Measurements from ENCODE around the gene CDHR1. TPM values are rescaled to one million over a fixed set of nuclear protein-coding genes. Genes with fewer than 3 reads are reported as not detected.

CDHR1 gene
- polyA plus RNA-seq, 1 of the 3 experiments (the other 2 are of a cell fraction): 0.02 TPM

GRCh38 chr10:84156768-84157167 is 37.6 kb upstream of the CDHR1 start:
- H3K9me3 ChIP-seq: no peaks in the 10 kb centered on the region
- ChIA-PET POLR2A (no interaction called here), CTCF (interaction anchor here (0.9 to 4.2 kb wide), 3 partner anchors 9 to 393 kb away, joined by 3 to 27 read pairs (median 3); no protein-coding TSS in a partner anchor)
- H3K9me2 ChIP-seq: no peaks in the 10 kb centered on the region
- H3K27ac ChIP-seq (ENCODE audit: low read depth in 2 of 2, low read length in 1 of 2): no peak overlapping the region; a peak in 1 of 4 replicates
- no peak overlapping the region for H3K4me2 ChIP-seq
- H3F3A ChIP-seq (replicated peaks; ENCODE audit: insufficient read depth): no peaks in the 10 kb centered on the region
- H3K79me2 ChIP-seq (ENCODE audit: insufficient read depth): no peaks in the 10 kb centered on the region
- H3K4me3 ChIP-seq (ENCODE audit: low read depth in 2 of 2, low read length in 1 of 2): no peak overlapping the region
- H3K36me3 ChIP-seq (replicated peaks in 1 of 2; ENCODE audit: control insufficient read depth in 1 of 2, insufficient read depth in 2 of 2, low read length in 1 of 2): peaks cover 24 to 38% of the 10 kb centered on the region in 2 experiments
- no peak overlapping the region for H2AFZ ChIP-seq (ENCODE audit: low read depth)
- no peaks in the 10 kb centered on the region for H4K20me1 ChIP-seq (ENCODE audit: insufficient read depth)
- TF ChIP-seq RCOR1 (IDR thresholded peaks at IDR 0.05; ENCODE audit: low read length): no peak
- TF ChIP-seq FOXM1 (IDR thresholded peaks at IDR 0.05; ENCODE audit: low read depth): no peak
- TF ChIP-seq FOXJ3 (CRISPR knock-in tag; IDR thresholded peaks at IDR 0.05): no peak
- no peak for TF ChIP-seq MXI1 (IDR thresholded peaks at IDR 0.05; ENCODE audit: low read depth, low read length)
- TF ChIP-seq SIN3A (IDR thresholded peaks at IDR 0.05; ENCODE audit: borderline replicate concordance, low read depth, low read length): no peak
- TF ChIP-seq, protein P1, sequence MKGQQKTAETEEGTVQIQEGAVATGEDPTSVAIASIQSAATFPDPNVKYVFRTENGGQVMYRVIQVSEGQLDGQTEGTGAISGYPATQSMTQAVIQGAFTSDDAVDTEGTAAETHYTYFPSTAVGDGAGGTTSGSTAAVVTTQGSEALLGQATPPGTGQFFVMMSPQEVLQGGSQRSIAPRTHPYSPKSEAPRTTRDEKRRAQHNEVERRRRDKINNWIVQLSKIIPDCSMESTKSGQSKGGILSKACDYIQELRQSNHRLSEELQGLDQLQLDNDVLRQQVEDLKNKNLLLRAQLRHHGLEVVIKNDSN (IDR thresholded peaks at IDR 0.05; ENCODE audit: borderline replicate concordance, low read depth): no peak
- no peak for TF ChIP-seq POLR2AphosphoS5 (IDR thresholded peaks at IDR 0.05; ENCODE audit: low read depth, low read length)
- no peak for TF ChIP-seq ELF1 (IDR thresholded peaks at IDR 0.05)
- TF ChIP-seq TAF1 (IDR thresholded peaks at IDR 0.05; ENCODE audit: borderline replicate concordance, low read depth, low read length): no peak
- TF ChIP-seq SMC3 (IDR thresholded peaks at IDR 0.05; ENCODE audit: low read depth, low read length): no peak
- TF ChIP-seq YY1 (IDR thresholded peaks at IDR 0.05; ENCODE audit: low read depth): no peak
- no peak for TF ChIP-seq REST (IDR thresholded peaks at IDR 0.05; ENCODE audit: low read depth, low read length)
- TF ChIP-seq GABPA (IDR thresholded peaks at IDR 0.05; ENCODE audit: low read depth): no peak
- no peak for TF ChIP-seq GATA2 (CRISPR knock-in tag; IDR thresholded peaks at IDR 0.05)
- no peak for TF ChIP-seq MEF2A (IDR thresholded peaks at IDR 0.05; ENCODE audit: borderline replicate concordance, low read depth)
- H3K27me3 ChIP-seq (ENCODE audit: insufficient read depth): no peaks in the 10 kb centered on the region
- 85% methylated on average over 10 of the region's 10 CpGs for WGBS (ENCODE audit: low lambda C conversion rate)
- H3K9ac ChIP-seq: no peak overlapping the region
- H3K4me1 ChIP-seq (ENCODE audit: control insufficient read depth in 1 of 2, insufficient read depth in 2 of 2, low read depth in 1 of 2, low read length in 1 of 2): no peaks in the 10 kb centered on the region
- DNase-seq: no peak

- 89% methylated on average over 2 of the region's 2 CpGs for WGBS (ENCODE audit: low lambda C conversion rate)
- H3K9ac ChIP-seq: no peak overlapping the region
- CTCF ChIA-PET: interaction anchor here (1.2 to 4.2 kb wide), 2 partner anchors 10 to 18 kb away, joined by 4 to 27 read pairs; no protein-coding TSS in a partner anchor
- H3K27ac ChIP-seq (ENCODE audit: low read depth in 2 of 2, low read length in 1 of 2): no peak overlapping the region
- H3K4me1 ChIP-seq (ENCODE audit: control insufficient read depth in 1 of 2, insufficient read depth in 2 of 2, low read depth in 1 of 2, low read length in 1 of 2): no peaks in the 10 kb centered on the region
- H3K4me2 ChIP-seq: no peak overlapping the region
- H3K27me3 ChIP-seq (ENCODE audit: insufficient read depth): no peaks in the 10 kb centered on the region
- DNase-seq: no peak
- no peaks in the 10 kb centered on the region for H4K20me1 ChIP-seq (ENCODE audit: insufficient read depth)
- TF ChIP-seq ZBTB33 (IDR thresholded peaks at IDR 0.05; ENCODE audit: borderline replicate concordance, low read depth) (no peak), RFX5 (IDR thresholded peaks at IDR 0.05; ENCODE audit: low read length) (peak; percentile 72; the same call in 1 of the 2 replicates)
- no peaks in the 10 kb centered on the region for H3F3A ChIP-seq (replicated peaks; ENCODE audit: insufficient read depth)
- H2AFZ ChIP-seq (ENCODE audit: low read depth): no peak overlapping the region
- H3K79me2 ChIP-seq (ENCODE audit: insufficient read depth): no peaks in the 10 kb centered on the region
- peaks cover 16 to 25% of the 10 kb centered on the region in 2 experiments for H3K36me3 ChIP-seq (replicated peaks in 1 of 2; ENCODE audit: control insufficient read depth in 1 of 2, insufficient read depth in 2 of 2, low read length in 1 of 2)
- H3K4me3 ChIP-seq (ENCODE audit: low read depth in 2 of 2, low read length in 1 of 2): no peak overlapping the region
- no peaks in the 10 kb centered on the region for H3K9me3 ChIP-seq
- POLR2A ChIA-PET: no interaction called here
- H3K9me2 ChIP-seq: no peaks in the 10 kb centered on the region
These were observed 36.3 kb upstream of the CDHR1 start for GRCh38 chr10:84158061-84158460.

Data from SK-N-SH (cell line).